Stimulated activated CD8-positive, alpha-beta memory T cell treated with anti-CD3 and anti-CD28 coated beads, Interleukin-12 subunit alpha, Interleukin-12 subunit beta, amount 100 ng/mL, for 1 hour (primary cell): ENCODE results near the gene POLR3K.
A peak's percentile ranks its signal among the peaks of the same experiment; 100 is the strongest.

Source experiments
- DNase-seq: peaks from one replicate; pipeline ENCODE4 v3.0.0-alpha.2; 2020; ENCODE audit warnings: low read depth

Gene POLR3K

GRCh38 chr16:78444-79150 lies 25.2 kb upstream of the POLR3K start:
- DNase-seq, result no peak

- peak; percentile 72 for DNase-seq
These were observed 24.5 kb upstream of the POLR3K start, which contains the start of gene MPG for GRCh38 chr16:77807-78443. MPG (plus strand) TSS chr16:78225; CDS start chr16:78310, 85 bp downstream.

GRCh38 chr16:77273-77806 lies 23.9 kb upstream of the POLR3K start:
- no peak for DNase-seq

- no peak for DNase-seq
These were observed 23.3 kb upstream of the POLR3K start for GRCh38 chr16:76535-77272.

GRCh38 chr16:75580-76501 lies 22.4 kb upstream of the POLR3K start:
- no peak for DNase-seq

- no peak for DNase-seq
These were observed 21.4 kb upstream of the POLR3K start for GRCh38 chr16:74747-75334.

- no peak for DNase-seq
These were observed 20.8 kb upstream of the POLR3K start for GRCh38 chr16:74051-74746.

- DNase-seq, result no peak
These were observed 19.4 kb upstream of the POLR3K start, which contains the start of gene RHBDF1 for GRCh38 chr16:72561-73548. RHBDF1 (minus strand) TSS chr16:72631; CDS start chr16:65015, 7,616 bp downstream.

GRCh38 chr16:71540-72401 lies 18.4 kb upstream of the POLR3K start:
- no peak for DNase-seq

GRCh38 chr16:71210-71539 lies 17.8 kb upstream of the POLR3K start:
- DNase-seq, result no peak

- no peak for DNase-seq
These were observed 15.8 kb upstream of the POLR3K start for GRCh38 chr16:69181-69580.

GRCh38 chr16:67884-68789 lies 14.7 kb upstream of the POLR3K start:
- DNase-seq, result no peak

- no peak for DNase-seq
These were observed 13.9 kb upstream of the POLR3K start for GRCh38 chr16:67183-67791.

- no peak for DNase-seq
These were observed 13.1 kb upstream of the POLR3K start for GRCh38 chr16:66309-67182.

- peak; percentile 78 for DNase-seq
These were observed 12.3 kb upstream of the POLR3K start for GRCh38 chr16:65745-66144.

GRCh38 chr16:64914-65255 lies 11.5 kb upstream of the POLR3K start:
- DNase-seq, result no peak
